MM.1S (cell line): ENCODE data around the gene HECW1.

Experiments
- CTCF ChIP-seq: fragments of 300-600 bp; sonication (generic); IDR thresholded peaks from 2 replicates; pipeline ENCODE4 v1.5.1; 2016; ENCODE audit warnings: antibody characterized with exemption, low read length, mixed read lengths
- EZH2 ChIP-seq: fragments of 300-600 bp; sonication (generic); optimal IDR thresholded peaks from 2 replicates; pipeline ENCODE3; 2017; ENCODE audit warnings: low read depth, mild to moderate bottlenecking, antibody characterized with exemption, low read length, mixed read lengths
- EZH2phosphoT487 ChIP-seq: fragments of 300-600 bp; sonication (generic); IDR thresholded peaks from 2 replicates; pipeline ENCODE4 v1.6.1; 2018; ENCODE audit warnings: antibody characterized with exemption, low read length

- TF ChIP-seq CTCF (no peak), EZH2phosphoT487 (no peak), EZH2 (no peak)
These were observed 22.7 kb downstream of the HECW1 start for GRCh38 chr7:43135129-43135528.
